Posterior vena cava (tissue), 2 donors: Measurements from ENCODE around the gene ZNF366. TPM values are rescaled to one million over a fixed set of nuclear protein-coding genes. Genes with fewer than 3 reads are reported as not detected.

Experiments used
- DNase-seq: peaks from one replicate; pipeline ENCODE4 v3.0.0-alpha.2; 2020; ENCODE audit warnings: low spot score
- intact Hi-C, 2 donors: fragments of 100-400 bp; cut with DNase I; formaldehyde crosslinking; loops; one replicate each; pipeline versions ENCODE4 v1.14.1 to v1.14.2; 2022 to 2023
- total RNA-seq, 2 donors: library from RNA; stranded (reverse); fragmentation: NEBNext Ultra II Directional; extraction: Animal tissue kit (Norgen Biotek cat#: 25700); gene quantifications; one replicate each; pipeline ENCODE4 v1.2.1, GENCODE V29; 2021
- donor health status: DM: yes; HTN: yes; CAD: no.
- donor health status: DM: yes; HTN: yes; CAD: no.

The ZNF366 gene
- total RNA-seq, 2 donors from 2014 or later = 5.0 to 5.1 TPM

- intact Hi-C loops = loop anchor here in 1 of 2 donors (5.0 kb wide), 1 partner anchor 59 kb away; no protein-coding TSS in a partner anchor
- DNase-seq = peak; percentile 79
These were observed 53.9 kb downstream of the ZNF366 start for GRCh38 chr5:72453246-72453775.

DNA sequence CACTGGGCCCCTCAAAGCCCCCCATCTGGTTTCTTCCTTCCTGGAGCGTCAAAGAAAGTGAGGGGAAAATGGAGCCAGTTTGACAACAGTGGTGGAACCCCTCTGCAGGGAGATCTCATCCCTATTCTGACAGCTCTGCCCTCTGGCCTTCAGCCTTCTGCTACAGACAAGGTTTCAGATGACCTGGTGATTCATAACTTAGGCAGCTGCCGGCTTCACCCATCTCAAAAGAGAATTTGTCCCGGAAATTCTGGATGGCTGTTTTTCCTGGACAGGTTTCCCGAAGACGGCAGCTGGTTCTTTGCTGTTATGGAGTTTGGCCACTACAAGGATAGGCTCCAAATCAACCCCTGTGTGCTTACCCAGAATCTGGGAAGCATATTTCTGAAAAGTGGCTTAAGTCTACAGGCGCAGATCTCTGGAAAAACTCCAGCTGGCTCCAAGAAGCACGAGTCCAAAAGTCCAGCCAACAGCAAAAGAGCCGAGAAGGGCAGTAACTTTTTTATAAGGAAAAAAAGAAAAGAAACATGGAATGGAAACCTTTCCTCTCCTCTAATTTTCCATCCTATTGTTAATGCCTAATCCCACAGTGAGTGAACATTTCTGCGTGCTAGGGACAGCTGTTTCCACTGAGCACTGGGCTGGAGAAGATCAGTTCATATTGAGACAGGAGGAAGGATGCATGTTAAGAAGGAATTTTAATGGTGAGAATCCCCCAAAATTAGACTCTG, 54.5 kb downstream of the ZNF366 start:
- peak; percentile 84 for DNase-seq
- intact Hi-C loops = loop anchor here in 1 of 2 donors (5.0 kb wide), 1 partner anchor 60 kb away; no protein-coding TSS in a partner anchor

DNA sequence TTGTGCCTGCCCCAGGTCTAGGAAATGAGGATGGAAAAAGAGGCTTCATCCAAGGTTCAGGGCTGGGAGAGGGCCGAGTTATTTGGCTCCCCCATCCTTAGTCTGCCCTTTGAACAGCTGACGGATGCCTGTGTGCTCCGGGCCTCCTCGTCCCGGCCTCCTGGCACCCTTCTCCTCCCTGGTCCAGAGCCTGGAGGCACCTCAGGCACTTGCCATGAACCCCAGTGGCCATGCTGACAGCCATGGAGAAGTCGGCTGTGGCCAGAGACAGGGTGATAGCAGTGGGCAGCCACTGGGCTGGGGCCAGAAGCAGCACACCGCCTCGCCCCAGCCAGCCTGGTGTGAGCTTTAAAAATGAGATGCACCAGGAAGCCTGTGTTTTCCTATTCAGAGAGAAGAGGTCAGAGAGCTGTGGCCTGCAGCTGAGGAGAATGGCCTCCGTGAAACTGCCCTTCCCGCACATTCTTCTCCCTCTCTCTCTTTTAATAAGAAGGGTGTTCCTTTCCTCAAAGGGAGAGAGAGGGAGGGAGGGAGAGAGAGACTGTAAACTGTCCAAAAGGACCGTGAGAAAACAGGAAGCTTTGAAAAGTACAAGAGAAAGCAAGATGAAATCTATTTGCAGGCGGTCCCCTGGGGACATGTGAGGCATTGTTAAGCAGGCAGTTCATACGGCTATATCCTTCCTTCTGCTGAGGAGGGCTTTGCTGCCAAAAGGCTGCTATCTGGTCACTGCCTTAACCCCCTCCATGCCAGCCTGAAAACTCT, 55.3 kb downstream of the ZNF366 start:
- intact Hi-C loops = loop anchor here in 1 of 2 donors (5.0 kb wide), 1 partner anchor 60 kb away; no protein-coding TSS in a partner anchor
- DNase-seq = peak; percentile 93

DNA sequence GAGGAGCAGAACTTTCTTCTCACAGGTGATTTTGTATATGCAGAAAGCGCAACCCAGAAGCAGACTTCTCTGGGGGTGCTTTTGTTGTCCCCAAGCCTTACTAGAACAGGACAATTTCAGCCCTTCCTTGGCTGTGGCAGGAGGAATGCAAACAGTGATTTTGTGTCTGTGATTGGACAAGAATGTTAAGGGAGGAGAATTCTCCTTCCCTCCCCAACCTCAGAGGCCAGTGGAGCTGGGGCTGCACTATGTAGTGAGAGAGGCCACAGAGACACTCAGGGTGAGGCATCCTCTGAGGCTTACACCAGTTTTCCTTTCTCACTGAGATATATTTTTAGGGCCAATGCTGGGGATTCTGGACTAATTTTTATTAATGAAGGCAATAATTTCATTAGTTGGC, 58.8 kb downstream of the ZNF366 start:
- no peak for DNase-seq
- intact Hi-C loops = no loop called here

DNA sequence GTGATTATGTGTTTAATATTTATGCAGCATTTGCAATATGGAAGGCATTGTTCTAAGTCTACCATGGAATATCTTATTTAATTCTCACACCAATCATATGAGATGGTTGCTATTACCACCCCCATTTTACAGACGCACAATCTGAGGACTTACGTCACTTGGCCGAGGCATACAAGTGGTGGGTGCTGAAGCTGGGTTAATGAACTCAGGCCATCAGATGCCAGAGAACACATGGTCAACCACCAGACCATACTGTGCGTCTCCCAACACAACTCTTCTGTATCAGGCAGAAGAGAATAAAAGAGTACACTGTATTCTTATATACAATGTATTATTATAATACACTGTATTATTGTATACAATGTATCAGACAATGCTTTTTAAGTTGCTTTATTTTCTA, 59.5 kb downstream of the ZNF366 start:
- DNase-seq = no peak
- intact Hi-C loops = no loop called here

DNA sequence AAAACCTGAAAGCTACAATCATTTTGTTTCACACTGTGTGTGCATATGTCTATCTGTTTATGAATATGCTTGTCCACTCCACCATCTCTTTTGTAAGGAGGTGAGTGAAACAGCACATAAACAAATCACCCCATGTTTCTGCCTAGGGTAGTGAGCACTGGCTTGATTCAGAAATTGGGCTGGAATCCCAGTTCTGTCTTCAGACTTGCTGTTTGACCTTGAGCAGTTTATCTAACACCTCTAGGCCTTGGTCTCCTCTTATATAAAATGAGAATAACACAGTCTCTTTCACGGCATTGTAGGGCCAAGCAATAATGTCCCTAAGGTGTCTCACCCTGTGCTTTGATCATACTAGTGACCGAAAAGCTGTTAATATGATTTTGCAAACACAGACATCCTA, 61.2 kb downstream of the ZNF366 start:
- intact Hi-C loops = no loop called here
- DNase-seq = no peak

- intact Hi-C loops = no loop called here
- DNase-seq = no peak
These were observed 63.3 kb downstream of the ZNF366 start for GRCh38 chr5:72443883-72444282.

DNA sequence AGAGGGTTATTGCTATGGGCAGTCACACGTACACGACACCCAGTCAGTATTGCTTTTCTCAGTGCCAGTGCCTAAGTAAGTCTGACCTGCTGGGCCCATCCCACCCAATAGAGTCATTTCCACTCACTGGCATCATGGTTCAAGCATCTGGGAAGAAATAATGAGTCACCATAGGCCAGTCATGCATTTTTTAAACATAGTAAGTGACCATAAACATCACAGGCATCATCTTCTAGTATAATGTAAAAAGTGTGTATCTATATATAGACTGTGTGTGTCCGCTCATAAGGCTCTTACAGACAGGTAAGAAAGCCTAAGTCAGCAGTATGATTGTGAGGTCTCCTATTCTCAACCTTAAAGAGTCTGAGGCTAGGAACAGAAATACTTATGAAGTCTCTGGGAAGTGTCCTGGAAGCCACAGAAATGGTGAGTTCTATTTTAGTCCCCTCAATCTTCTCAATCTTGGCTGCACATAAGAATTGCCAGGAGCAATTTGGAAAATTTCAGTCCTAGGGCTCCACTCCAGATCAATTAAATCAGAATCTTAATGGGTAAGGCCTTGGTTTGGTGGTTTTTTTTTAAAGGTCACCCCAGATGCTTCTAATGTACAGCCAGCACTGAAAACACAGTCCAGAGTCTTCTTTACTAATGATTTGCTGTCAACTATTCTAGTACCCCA, 65.2 kb downstream of the ZNF366 start:
- intact Hi-C loops = no loop called here
- DNase-seq = no peak

DNA sequence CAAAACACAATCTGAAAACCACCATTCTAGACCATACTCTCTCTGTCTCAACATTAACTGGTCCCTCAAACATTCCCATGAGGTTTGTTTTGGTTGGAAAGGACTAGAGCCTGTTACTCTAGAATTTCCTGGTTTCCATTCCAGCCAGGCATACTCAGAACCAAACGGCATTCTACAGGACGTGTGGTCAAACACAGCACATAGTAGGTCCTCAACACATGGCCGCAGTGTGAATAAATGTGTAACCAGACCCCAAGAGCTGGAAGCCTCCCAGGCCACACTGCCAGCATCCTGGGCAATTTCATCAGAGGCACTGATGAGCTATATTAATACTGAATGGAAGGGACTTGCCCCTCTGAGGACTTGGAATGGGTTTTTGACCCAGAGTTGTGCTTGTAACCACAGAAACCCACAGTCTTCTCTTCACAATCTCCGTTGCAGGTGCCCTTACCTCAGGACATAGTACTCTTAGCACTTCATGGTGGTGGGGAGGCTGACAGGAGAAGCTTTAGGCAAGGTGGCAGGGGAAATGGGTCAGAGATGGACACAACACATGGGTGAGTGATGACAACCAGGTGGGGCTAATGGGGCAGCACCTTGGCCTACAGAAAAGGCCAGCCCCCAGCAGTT, 66.0 kb downstream of the ZNF366 start:
- intact Hi-C loops = no loop called here
- no peak for DNase-seq

DNA sequence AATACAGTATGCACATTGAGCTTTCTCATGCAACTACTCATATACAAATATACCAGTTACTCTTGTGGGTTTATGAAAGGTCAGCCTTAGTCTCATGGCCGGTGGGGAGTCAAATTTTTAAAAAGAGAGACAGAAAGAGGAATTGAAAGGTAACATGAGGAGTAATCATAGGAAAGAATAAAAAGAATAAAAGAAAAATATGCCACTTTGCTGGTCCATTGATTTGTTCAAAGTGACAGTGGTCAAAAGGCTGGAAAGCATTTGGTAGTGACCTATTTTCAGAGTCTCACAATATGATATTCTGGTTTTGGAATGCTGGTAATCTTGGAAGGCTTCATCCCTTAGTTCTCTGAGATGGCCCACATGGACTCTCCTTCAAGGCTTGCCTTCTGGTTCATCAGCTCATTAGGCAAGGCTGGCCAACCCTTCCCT, 67.0 kb downstream of the ZNF366 start:
- no peak for DNase-seq
- intact Hi-C loops = no loop called here

DNA sequence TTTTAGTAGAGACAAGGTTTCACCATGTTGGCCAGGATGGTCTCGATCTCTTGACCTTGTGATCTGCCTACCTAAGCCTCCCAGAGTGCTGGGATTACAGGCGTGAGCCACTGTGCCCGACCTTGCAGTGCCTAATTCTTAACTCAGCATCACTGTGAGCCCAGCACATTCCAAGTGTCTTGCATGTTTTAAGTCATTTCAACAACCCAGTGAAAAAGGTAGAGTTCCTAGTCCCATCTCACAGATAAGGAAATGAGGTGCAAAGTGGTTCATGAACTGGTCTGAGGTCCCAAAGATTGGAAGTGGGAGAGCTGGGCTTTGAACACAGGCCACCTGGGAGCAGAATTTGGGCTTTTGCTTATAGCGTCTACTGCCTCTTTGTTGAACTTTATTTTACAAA, 68.0 kb downstream of the ZNF366 start:
- DNase-seq = no peak
- intact Hi-C loops = no loop called here

DNA sequence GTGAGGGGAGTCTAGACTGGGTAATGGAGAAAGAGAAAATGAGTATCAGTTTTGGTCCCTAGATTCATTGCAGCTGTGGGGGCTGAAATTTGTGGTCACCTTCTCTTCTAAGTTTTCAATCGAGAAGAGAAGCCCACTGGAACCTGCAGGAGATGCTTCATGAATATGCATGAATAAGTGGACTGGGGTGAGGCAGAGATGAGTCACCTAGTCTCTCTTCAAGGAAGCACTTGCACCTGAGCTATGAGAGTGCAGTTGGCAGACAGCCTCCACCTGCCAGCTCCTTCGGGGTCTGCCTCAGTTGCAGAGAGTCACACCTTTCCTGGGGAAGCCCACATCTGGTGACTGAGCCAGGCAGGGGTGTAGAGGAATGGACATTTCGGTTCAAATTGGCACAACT, 69.1 kb downstream of the ZNF366 start:
- intact Hi-C loops = no loop called here
- DNase-seq = no peak

- intact Hi-C loops = no loop called here
- no peak for DNase-seq
These were observed 70.3 kb downstream of the ZNF366 start for GRCh38 chr5:72436796-72437471.

- intact Hi-C loops = no loop called here
- no peak for DNase-seq
These were observed 72.3 kb downstream of the ZNF366 start for GRCh38 chr5:72434781-72435437.

- intact Hi-C loops = no loop called here
- DNase-seq = no peak
These were observed 73.0 kb downstream of the ZNF366 start for GRCh38 chr5:72434056-72434780.

DNA sequence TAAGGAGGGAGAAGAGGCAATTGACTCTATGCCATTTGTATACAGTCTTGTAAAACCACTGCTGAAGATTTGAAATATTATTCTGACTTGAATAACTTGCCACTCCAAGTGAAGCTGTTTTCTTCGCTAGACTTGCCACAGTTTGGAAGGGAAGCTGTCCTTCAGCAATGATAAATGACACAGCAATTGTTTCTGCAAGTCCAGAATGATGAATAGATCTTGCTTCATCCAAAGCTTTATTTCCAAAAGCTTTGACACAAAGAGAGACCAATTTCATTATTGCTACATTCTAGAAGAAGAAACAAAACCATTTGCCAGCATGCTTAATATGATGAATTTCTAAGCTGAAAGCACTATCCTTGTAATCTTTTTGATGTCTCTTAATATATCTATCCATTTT, 73.7 kb downstream of the ZNF366 start:
- no peak for DNase-seq
- intact Hi-C loops = no loop called here

DNA sequence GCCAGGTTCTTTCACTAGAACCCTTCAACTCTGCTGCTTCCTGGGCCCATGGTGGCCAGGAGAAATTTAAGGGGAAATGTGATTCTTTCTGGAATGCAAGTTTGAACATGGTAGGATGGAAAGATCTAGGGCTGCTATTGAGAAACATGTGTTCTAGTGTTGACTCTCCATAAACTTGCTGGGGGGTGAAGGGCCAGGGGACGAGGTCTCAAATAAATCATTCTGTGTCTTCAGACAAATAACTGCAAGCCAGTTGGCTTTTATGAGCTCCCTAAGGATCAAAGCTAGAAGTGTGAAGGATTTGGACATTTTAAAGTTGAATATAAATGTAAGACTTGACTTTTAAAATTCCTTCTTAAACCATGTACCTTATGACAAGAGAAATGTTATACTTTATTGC, 78.5 kb downstream of the ZNF366 start:
- intact Hi-C loops = no loop called here
- DNase-seq = no peak
